ENCODE data around the gene SP8.

SP8 gene

GRCh38 chr7:20754001-20754400 lies 32.7 kb downstream of the SP8 start:
- DNase-seq (ENCODE audit: low read depth) = no peak

DNA sequence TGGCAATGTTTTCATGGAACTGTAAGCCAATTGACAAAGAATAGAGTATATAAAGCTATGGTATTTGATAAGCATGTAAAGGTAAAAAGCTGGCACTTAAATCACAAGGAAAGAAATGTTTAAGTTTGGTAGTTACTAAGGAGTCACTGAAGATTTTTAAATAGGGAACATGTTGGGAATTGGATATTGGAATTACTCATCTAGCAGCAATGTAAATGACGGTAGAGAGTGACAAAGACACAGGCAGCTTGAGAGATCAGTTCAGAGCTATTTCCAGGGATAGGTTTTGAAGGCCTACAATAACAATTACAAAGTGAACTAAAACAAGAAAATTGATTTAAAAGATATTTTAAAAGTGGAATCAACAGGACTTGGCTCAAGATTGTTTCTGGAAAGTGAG lies 36.8 kb downstream of the SP8 start:
- DNase-seq (ENCODE audit: low read depth) = no peak

- no peak for DNase-seq (ENCODE audit: low read depth)
Observed at GRCh38 chr7:20748853-20749252, 37.8 kb downstream of the SP8 start.

DNA sequence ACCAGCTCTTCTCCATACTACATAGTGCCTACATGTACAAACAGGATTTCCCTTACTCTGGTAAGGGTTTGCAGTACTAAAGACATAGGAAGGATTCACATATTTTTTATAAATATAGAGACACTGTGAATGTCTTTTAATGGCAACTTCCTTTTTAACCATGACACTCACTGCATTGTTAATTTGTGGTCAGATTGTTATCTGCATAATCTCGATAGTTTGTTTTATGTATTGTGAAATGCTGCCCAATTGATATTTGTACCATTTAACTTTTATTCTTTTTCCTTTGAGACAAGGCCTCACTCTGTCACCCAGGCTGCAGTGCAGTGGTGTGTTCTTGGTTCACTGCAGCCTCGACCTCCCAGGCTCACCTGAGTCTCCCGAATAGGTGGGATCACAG lies 39.7 kb downstream of the SP8 start:
- no peak for DNase-seq (ENCODE audit: low read depth)

- no peak for DNase-seq (ENCODE audit: low read depth)
Observed at GRCh38 chr7:20745702-20746101, 41.0 kb downstream of the SP8 start.

- no peak for DNase-seq (ENCODE audit: low read depth)
Observed at GRCh38 chr7:20744954-20745446, 41.7 kb downstream of the SP8 start.

GRCh38 chr7:20742913-20743312 lies 43.8 kb downstream of the SP8 start:
- no peak for DNase-seq (ENCODE audit: low read depth)

GRCh38 chr7:20741801-20742200 lies 44.9 kb downstream of the SP8 start:
- DNase-seq (ENCODE audit: low read depth) = no peak

- no peak for DNase-seq (ENCODE audit: low read depth)
Observed at GRCh38 chr7:20738518-20739481, 47.9 kb downstream of the SP8 start.

DNA sequence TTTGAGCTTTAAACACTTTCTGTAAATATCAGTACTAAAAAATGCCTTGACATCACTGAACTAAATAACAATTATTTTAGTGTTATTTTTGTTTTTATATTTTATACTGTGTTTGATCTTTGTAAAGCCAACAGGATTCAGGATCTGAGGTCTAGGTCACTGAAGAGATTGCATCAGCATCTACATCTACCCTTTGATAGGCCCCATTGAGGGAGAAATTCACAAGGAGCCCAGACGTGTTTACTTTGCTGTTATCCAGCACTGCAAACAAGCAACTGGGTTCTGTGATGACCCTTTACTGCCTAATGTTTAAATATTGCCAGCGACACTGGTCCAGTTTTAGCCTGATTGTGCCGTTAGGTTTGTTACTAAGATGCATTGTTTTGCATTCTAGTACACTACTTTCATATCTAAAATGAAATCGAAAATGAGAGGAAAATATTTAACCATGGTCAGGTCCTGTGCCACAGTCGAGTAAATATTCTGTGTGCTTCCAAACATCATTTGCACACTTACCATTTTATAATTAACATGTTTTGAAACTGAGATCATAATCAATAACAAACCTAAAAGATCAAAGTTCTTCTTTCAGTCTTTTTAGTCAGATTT lies 48.7 kb downstream of the SP8 start:
- DNase-seq (ENCODE audit: low read depth) = no peak

DNA sequence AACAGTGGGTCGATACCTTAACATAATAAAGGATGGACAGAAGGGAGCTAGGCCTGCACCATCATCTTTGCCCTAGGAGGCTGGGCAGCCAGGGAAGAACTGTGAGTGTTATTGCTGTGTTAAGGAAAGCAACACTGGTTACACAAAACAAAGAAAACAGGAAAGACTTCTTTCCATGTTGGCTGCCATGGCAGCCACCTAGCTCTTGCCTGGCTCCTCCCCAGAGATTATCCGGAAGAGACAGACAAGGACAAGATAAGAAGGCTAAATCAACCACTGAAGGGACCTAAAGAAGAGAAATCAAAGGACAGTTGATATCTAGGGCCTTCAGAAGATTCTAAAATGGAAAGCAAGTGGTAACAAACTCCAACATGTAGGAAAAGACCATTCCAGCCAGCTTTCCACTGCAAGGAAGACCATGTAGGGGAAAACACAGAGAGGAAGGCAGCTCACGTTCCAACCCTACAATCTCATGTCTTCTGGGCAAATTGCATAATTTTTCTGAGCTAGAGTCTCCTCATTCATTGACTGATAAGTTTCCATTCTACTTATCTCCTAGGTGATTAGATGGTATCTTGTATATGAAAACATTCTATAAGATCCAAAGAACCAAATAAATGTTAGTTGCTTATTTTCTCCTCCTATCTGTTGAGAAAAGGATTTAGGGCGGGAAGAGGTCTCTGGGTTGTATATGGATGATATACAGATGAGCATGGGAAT lies 51.2 kb downstream of the SP8 start:
- no peak for DNase-seq (ENCODE audit: low read depth)

All from fibroblast of gingiva (primary cell).